ENCODE results near the gene SON. TPM values are rescaled to one million over a fixed set of nuclear protein-coding genes. Genes with fewer than 3 reads are reported as not detected.
A peak's percentile ranks its signal among the peaks of the same experiment; 100 is the strongest.

Gene SON
- total RNA-seq, 1 donor from 2014 or later = 249 TPM

DNA sequence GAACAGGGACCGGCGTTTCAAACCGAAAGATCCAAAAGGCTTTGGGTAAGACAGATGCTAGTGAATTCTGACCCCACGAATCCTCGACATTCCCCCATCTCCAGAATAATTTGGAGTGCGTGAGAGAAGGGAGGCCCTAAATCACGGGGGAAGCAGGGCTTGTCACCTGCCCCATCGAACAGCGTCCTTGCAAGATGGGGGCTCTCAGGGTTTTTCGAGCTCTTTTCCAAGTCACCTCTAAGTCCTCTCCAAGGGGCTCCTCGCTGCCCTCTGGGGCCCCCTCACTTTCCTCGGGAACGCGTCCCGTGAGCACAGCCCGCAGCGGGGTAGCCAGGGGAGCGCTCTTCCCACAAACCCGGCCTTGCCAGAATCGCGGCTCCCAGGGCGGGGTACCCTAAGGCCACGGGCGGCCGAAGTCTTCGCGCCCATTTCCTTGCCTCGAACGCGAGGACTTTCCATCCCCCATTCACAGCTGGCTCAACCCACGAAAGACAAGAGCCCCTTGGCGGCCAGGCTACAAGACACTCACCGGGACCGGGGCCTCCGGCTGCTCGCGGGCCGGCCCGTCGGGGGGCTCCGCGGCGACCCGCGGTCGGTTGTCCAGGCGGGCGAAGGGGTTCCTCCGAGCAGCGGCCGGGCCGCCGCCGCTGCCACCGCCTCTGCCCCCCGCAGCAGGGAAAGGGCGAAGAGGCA, 45.1 kb downstream of the SON start:
- Mint-ChIP-seq H3K27me3 (ENCODE audit: unreplicated experiment) (no peaks in the 10 kb centered on the region), H3K36me3 (ENCODE audit: unreplicated experiment) (peaks cover 6% of the 10 kb centered on the region), H3K4me3 (ENCODE audit: unreplicated experiment) (peak overlapping the region; percentile 92), H3K27ac (ENCODE audit: unreplicated experiment) (peak overlapping the region; percentile 87), H3K9me3 (ENCODE audit: unreplicated experiment) (no peaks in the 10 kb centered on the region), H3K4me1 (ENCODE audit: unreplicated experiment) (peaks cover 29% of the 10 kb centered on the region)
- no peak for TF ChIP-seq CTCF (IDR thresholded peaks at IDR 0.05)
- DNase-seq (ENCODE audit: extremely low spot score, unreplicated experiment) = peak; percentile 87

GRCh38 chr21:33588485-33589335, 45.9 kb downstream of the SON start, which contains the start of gene DONSON:
Gene DONSON (minus strand): TSS chr21:33588684. CDS start chr21:33588641, 43 bp downstream.
- peaks cover 7% of the 10 kb centered on the region for H3K36me3 Mint-ChIP-seq (ENCODE audit: unreplicated experiment)
- no peaks in the 10 kb centered on the region for H3K27me3 Mint-ChIP-seq (ENCODE audit: unreplicated experiment)
- peak within 1 kb of the TSS; percentile 95 for H3K27ac Mint-ChIP-seq (ENCODE audit: unreplicated experiment)
- peak; percentile 97 for DNase-seq (ENCODE audit: extremely low spot score, unreplicated experiment)
- H3K9me3 Mint-ChIP-seq (ENCODE audit: unreplicated experiment) = no peaks in the 10 kb centered on the region
- peaks cover 29% of the 10 kb centered on the region for H3K4me1 Mint-ChIP-seq (ENCODE audit: unreplicated experiment)
- H3K4me3 Mint-ChIP-seq (ENCODE audit: unreplicated experiment) = peak within 1 kb of the TSS; percentile 92
- TF ChIP-seq CTCF (IDR thresholded peaks at IDR 0.05) = no peak

DNA sequence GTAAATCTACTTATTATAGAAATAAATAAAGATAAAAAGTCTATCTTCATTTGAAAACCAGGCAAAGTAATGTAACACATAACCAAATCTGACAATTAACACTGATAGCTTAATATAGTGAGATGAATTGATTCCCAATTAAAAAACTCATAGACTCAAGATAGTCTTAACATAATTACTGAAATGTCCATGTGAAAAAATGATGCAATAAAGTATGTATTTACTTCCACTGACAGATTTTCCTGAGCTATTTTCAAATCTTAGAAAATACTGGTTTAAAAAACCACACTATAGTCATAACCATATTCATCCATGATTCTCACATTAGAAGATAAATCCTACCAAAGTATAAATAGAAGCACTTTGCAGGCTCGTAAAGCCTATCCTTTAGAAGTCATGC, 55.2 kb downstream of the SON start:
- no peak for TF ChIP-seq CTCF (IDR thresholded peaks at IDR 0.05)
- H3K9me3 Mint-ChIP-seq (ENCODE audit: unreplicated experiment) = no peaks in the 10 kb centered on the region
- no peaks in the 10 kb centered on the region for H3K27me3 Mint-ChIP-seq (ENCODE audit: unreplicated experiment)
- H3K36me3 Mint-ChIP-seq (ENCODE audit: unreplicated experiment) = peaks cover 33% of the 10 kb centered on the region
- no peak for DNase-seq (ENCODE audit: extremely low spot score, unreplicated experiment)
- no peak overlapping the region for H3K4me3 Mint-ChIP-seq (ENCODE audit: unreplicated experiment)
- no peaks in the 10 kb centered on the region for H3K4me1 Mint-ChIP-seq (ENCODE audit: unreplicated experiment)
- H3K27ac Mint-ChIP-seq (ENCODE audit: unreplicated experiment) = no peak overlapping the region

DNA sequence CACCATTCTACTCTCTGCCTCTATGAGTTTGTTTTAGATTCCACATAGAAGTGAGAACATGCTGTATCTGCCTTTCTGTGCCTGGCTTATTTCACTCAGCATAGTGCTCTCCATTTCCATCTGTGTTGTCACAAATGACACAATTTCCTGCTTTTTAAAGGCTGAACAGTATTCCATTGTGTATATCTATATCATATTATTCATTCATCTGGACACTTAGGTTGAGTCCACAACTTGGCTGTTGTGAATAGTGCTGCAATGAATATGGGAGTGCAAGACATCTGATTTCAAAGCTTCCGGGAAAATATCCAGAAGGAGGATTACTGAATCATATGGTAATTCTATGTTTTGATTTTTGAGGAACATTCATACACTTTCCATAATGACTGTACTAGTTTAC, 65.7 kb downstream of the SON start:
- H3K36me3 Mint-ChIP-seq (ENCODE audit: unreplicated experiment) = peaks cover 22% of the 10 kb centered on the region

More for the DNA sequence above, 65.7 kb downstream of the SON start:
- DNase-seq (ENCODE audit: extremely low spot score, unreplicated experiment) = no peak
- H3K4me1 Mint-ChIP-seq (ENCODE audit: unreplicated experiment) = no peaks in the 10 kb centered on the region
- no peak overlapping the region for H3K27ac Mint-ChIP-seq (ENCODE audit: unreplicated experiment)
- no peak for TF ChIP-seq CTCF (IDR thresholded peaks at IDR 0.05)
- no peak overlapping the region for H3K4me3 Mint-ChIP-seq (ENCODE audit: unreplicated experiment)
- H3K27me3 Mint-ChIP-seq (ENCODE audit: unreplicated experiment) = no peaks in the 10 kb centered on the region
- H3K9me3 Mint-ChIP-seq (ENCODE audit: unreplicated experiment) = no peaks in the 10 kb centered on the region

Data from osteocyte (in vitro differentiated cells).